GM12878 (cell line): ENCODE measurements around the gene KNSTRN. TPM values are rescaled to one million over a fixed set of nuclear protein-coding genes. Genes with fewer than 3 reads are reported as not detected.

Experiments
- ASH2L ChIP-seq: fragments of 300-600, 200-600 bp; sonication (generic); IDR thresholded peaks from 2 replicates; pipeline ENCODE4 v1.6.1; 2017; ENCODE audit warnings: low read depth, mild to moderate bottlenecking, borderline replicate concordance
- ETV6 ChIP-seq, 2 experiments: fragments of 450-650 bp in 1 of 2; IDR thresholded peaks in 1 of 2; conservative IDR thresholded peaks in 1 of 2; 2 replicates each; pipeline ENCODE4 v1.6.1; 2014; ENCODE audit warnings: antibody characterized with exemption in 1 of 2, borderline replicate concordance in 1 of 2, low read depth in 1 of 2, mild to moderate bottlenecking in 1 of 2, moderate library complexity in 1 of 2
- GABPA ChIP-seq: IDR thresholded peaks from 2 replicates; pipeline ENCODE4 v1.6.1; 2014; ENCODE audit warnings: antibody characterized with exemption, low read depth, mild to moderate bottlenecking, inconsistent platforms
- IRF4 ChIP-seq: IDR thresholded peaks from 2 replicates; pipeline ENCODE4 v1.6.1; 2011; ENCODE audit warnings: low read depth, low read length
- KAT2A ChIP-seq: conservative IDR thresholded peaks from 2 replicates; pipeline ENCODE4 v1.6.1; 2011; ENCODE audit warnings: low read depth, low read length; ENCODE audit not compliant: control insufficient read depth
- KLF5 ChIP-seq: fragments of 450-650 bp; IDR thresholded peaks from 2 replicates; pipeline ENCODE4 v1.6.1; 2014; ENCODE audit warnings: mild to moderate bottlenecking; ENCODE audit not compliant: partially characterized antibody
- MEF2A ChIP-seq: IDR thresholded peaks from 2 replicates; pipeline ENCODE4 v1.6.1; 2011; ENCODE audit warnings: low read depth, mild to moderate bottlenecking, low read length, moderate library complexity; ENCODE audit not compliant: insufficient read depth
- MEF2B ChIP-seq: fragments of 450-650 bp; IDR thresholded peaks from 2 replicates; pipeline ENCODE4 v1.6.1; 2018; ENCODE audit warnings: mild to moderate bottlenecking, moderate library complexity; ENCODE audit not compliant: partially characterized antibody, poor library complexity, severe bottlenecking
- MXI1 ChIP-seq: fragments of 150-350 bp; IDR thresholded peaks from 2 replicates; pipeline ENCODE4 v1.6.1; 2011; ENCODE audit warnings: low read depth, mild to moderate bottlenecking, inconsistent platforms, low read length, improper control_type of control experiment
- MYB ChIP-seq: fragments of 150-350 bp; IDR thresholded peaks from 2 replicates; pipeline ENCODE4 v1.6.1; 2014; ENCODE audit warnings: mild to moderate bottlenecking, low read depth, low read length, borderline replicate concordance
- NR2F1 ChIP-seq: fragments of 450-650 bp; conservative IDR thresholded peaks from 2 replicates; pipeline ENCODE4 v1.6.1; 2017; ENCODE audit warnings: mild to moderate bottlenecking
- NRF1 ChIP-seq: conservative IDR thresholded peaks from 2 replicates; pipeline ENCODE4 v1.6.1; 2011; ENCODE audit warnings: mild to moderate bottlenecking, low read depth, low read length, improper control_type of control experiment
- RELB ChIP-seq: fragments of 450-650 bp; IDR thresholded peaks from 2 replicates; pipeline ENCODE4 v1.6.1; 2017; ENCODE audit warnings: low read depth, mild to moderate bottlenecking, moderate library complexity
- REST ChIP-seq: IDR thresholded peaks from 2 replicates; pipeline ENCODE4 v1.6.1; 2012; ENCODE audit warnings: mild to moderate bottlenecking, low read depth, low read length
- SMARCA5 ChIP-seq: fragments of 450-650 bp; IDR thresholded peaks from 2 replicates; pipeline ENCODE4 v1.6.1; 2017; ENCODE audit warnings: mild to moderate bottlenecking
- SUZ12 ChIP-seq: fragments of 200-600 bp; sonication (generic); IDR thresholded peaks from one replicate; pipeline ENCODE4 v1.6.1; 2018; ENCODE audit warnings: antibody characterized with exemption, mild to moderate bottlenecking; ENCODE audit not compliant: unreplicated experiment
- TCF7 ChIP-seq: IDR thresholded peaks from 2 replicates; pipeline ENCODE4 v1.6.1; 2014; ENCODE audit warnings: antibody characterized with exemption, borderline replicate concordance
- YBX1 ChIP-seq: fragments of 450-650 bp; IDR thresholded peaks from 2 replicates; pipeline ENCODE4 v1.6.1; 2016; ENCODE audit warnings: antibody characterized with exemption
- polyA plus RNA-seq, 11 experiments: library from polyadenylated mRNA; depleted of rRNA in 4 of 11; unstranded in 6 of 11; stranded (reverse) in 5 of 11; fragments of >200 nt; fragmentation: Nextera tagmentation in 4 of 11; fragmentation: Illumina TruSeq in 1 of 11; extraction: Ambion mirVana in 4 of 11; extraction: Trizol in 1 of 11; gene quantifications; 1 replicate in 1 of 11; 2 replicates in 10 of 11; pipeline versions ENCODE4 v1.2.1 to v1.2.3, GENCODE V29; 2011 to 2016; ENCODE audit warnings: inconsistent platforms in 2 of 11, missing spikeins in 2 of 11, low read depth in 1 of 11
- total RNA-seq, 4 experiments: library from RNA; depleted of rRNA in 3 of 4; stranded (reverse); fragments of >200 nt in 3 of 4; fragmentation: Illumina TruSeq in 1 of 4; extraction: Trizol in 1 of 4; gene quantifications; 2 replicates each; pipeline versions ENCODE4 v1.2.1 to v1.2.3, GENCODE V29; 2013 to 2021
- TF ChIP-seq, protein P1 (sequence below): fragments of 450-650 bp; IDR thresholded peaks from 2 replicates; pipeline ENCODE4 v1.6.1; 2018; ENCODE audit warnings: mild to moderate bottlenecking, low read depth, moderate library complexity; ENCODE audit not compliant: partially characterized antibody
- TF ChIP-seq, protein P2 (sequence below): fragments of 450-650 bp; IDR thresholded peaks from 2 replicates; pipeline ENCODE4 v1.6.1; 2014; ENCODE audit warnings: mild to moderate bottlenecking

KNSTRN gene
- total and polyA plus RNA-seq, 10 of the 15 experiments (the other 5 are each of a cell fraction or from before 2014, with no cell fraction given): 30.3 to 72.1 (median 47.1) TPM

- TF ChIP-seq, protein P1, sequence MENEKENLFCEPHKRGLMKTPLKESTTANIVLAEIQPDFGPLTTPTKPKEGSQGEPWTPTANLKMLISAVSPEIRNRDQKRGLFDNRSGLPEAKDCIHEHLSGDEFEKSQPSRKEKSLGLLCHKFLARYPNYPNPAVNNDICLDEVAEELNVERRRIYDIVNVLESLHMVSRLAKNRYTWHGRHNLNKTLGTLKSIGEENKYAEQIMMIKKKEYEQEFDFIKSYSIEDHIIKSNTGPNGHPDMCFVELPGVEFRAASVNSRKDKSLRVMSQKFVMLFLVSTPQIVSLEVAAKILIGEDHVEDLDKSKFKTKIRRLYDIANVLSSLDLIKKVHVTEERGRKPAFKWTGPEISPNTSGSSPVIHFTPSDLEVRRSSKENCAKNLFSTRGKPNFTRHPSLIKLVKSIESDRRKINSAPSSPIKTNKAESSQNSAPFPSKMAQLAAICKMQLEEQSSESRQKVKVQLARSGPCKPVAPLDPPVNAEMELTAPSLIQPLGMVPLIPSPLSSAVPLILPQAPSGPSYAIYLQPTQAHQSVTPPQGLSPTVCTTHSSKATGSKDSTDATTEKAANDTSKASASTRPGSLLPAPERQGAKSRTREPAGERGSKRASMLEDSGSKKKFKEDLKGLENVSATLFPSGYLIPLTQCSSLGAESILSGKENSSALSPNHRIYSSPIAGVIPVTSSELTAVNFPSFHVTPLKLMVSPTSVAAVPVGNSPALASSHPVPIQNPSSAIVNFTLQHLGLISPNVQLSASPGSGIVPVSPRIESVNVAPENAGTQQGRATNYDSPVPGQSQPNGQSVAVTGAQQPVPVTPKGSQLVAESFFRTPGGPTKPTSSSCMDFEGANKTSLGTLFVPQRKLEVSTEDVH: peak; percentile 76
- TF ChIP-seq YBX1 (no peak), MEF2B (peak; percentile 12), ETV6 (conservative IDR thresholded peaks at IDR 0.05 in 1 of 2, IDR thresholded peaks at IDR 0.05 in 1 of 2; ENCODE audit: borderline replicate concordance in 1 of 2, low read depth in 1 of 2) (no peak), NR2F1 (no peak), SMARCA5 (no peak), ASH2L (no peak), KAT2A (no peak), IRF4 (no peak), MEF2A (0 out of 2 replicates have a peak, but pooled peaks have one; percentile 28), RELB (0 out of 2 replicates have a peak, but pooled peaks have one; percentile 50), NRF1 (no peak), REST (no peak), TCF7 (no peak), MXI1 (peak; percentile 77), MYB (no peak), GABPA (peak; percentile 99), SUZ12 (no peak), KLF5 (no peak)
- TF ChIP-seq, protein P2, sequence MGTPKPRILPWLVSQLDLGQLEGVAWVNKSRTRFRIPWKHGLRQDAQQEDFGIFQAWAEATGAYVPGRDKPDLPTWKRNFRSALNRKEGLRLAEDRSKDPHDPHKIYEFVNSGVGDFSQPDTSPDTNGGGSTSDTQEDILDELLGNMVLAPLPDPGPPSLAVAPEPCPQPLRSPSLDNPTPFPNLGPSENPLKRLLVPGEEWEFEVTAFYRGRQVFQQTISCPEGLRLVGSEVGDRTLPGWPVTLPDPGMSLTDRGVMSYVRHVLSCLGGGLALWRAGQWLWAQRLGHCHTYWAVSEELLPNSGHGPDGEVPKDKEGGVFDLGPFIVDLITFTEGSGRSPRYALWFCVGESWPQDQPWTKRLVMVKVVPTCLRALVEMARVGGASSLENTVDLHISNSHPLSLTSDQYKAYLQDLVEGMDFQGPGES: no peak
These were observed at the start of gene KNSTRN (continued) for GRCh38 chr15:40382580-40383456.
